GM12878 (cell line): ENCODE measurements around the gene CNPY2.

ENCODE experiments used
- LARP7 ChIP-seq: fragments of 450-650 bp; IDR thresholded peaks from 2 replicates; pipeline ENCODE4 v1.6.1; 2017; ENCODE audit warnings: mild to moderate bottlenecking
- NRF1 ChIP-seq: conservative IDR thresholded peaks from 2 replicates; pipeline ENCODE4 v1.6.1; 2011; ENCODE audit warnings: mild to moderate bottlenecking, low read depth, low read length, improper control_type of control experiment
- POLR2A ChIP-seq: IDR thresholded peaks from 2 replicates; pipeline ENCODE4 v1.6.1; 2011; ENCODE audit warnings: low read depth, mild to moderate bottlenecking, low read length
- POLR2AphosphoS5 ChIP-seq: IDR thresholded peaks from 2 replicates; pipeline ENCODE4 v1.6.1; 2011; ENCODE audit warnings: mild to moderate bottlenecking, low read length, inconsistent platforms
- RAD51 ChIP-seq: fragments of 450-650 bp; IDR thresholded peaks from 2 replicates; pipeline ENCODE4 v1.6.1; 2016; ENCODE audit warnings: moderate library complexity, mild to moderate bottlenecking, inconsistent platforms
- TCF3 ChIP-seq: IDR thresholded peaks from 2 replicates; pipeline ENCODE4 v1.6.1; 2012; ENCODE audit warnings: low read depth, mild to moderate bottlenecking, low read length, borderline replicate concordance; ENCODE audit not compliant: insufficient read depth
- ZNF274 ChIP-seq: IDR thresholded peaks from one replicate; pipeline ENCODE4 v1.8.0; 2011; ENCODE audit not compliant: insufficient read length, insufficient read depth
- TF ChIP-seq, protein P1 (sequence below): IDR thresholded peaks from 2 replicates; pipeline ENCODE4 v1.6.1; 2011; ENCODE audit warnings: borderline replicate concordance, low read depth, mild to moderate bottlenecking, moderate library complexity, low read length; ENCODE audit not compliant: insufficient read depth, poor library complexity, severe bottlenecking
- TF ChIP-seq, protein P2 (sequence below), 3 experiments: IDR thresholded peaks in 2 of 3; conservative IDR thresholded peaks in 1 of 3; 2 replicates each; pipeline ENCODE4 v1.5.1; 2011; ENCODE audit warnings: low read depth in 3 of 3, low read length in 3 of 3, mild to moderate bottlenecking in 3 of 3, control low read depth in 2 of 3, moderate library complexity in 2 of 3, inconsistent platforms in 1 of 3, mixed read lengths in 1 of 3; ENCODE audit not compliant: control insufficient read depth in 2 of 3, insufficient read depth in 1 of 3; ENCODE audit errors: extremely low read depth in 1 of 3

DNA sequence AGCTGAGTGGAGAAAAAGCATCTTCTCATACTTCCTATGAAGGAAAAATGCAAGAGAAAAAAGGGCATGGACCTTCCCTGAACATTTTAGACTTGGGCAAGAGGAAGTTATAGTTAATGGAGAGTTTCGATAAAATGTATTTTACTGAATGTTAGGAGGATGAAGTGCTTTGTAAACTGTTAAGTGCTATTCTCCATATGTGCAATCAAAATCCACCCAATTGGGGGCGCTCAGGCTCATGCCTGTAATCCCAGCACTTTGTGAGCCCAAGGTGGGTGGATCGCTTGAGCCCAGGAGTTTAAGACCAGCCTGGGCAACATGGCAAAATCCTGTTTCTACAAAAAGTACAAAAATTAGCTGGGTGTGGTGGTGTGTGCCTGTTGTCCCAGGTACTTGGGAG is 1.9 kb upstream of the CNPY2 start:
- TF ChIP-seq POLR2AphosphoS5 (no peak), RAD51 (no peak), POLR2A (no peak), ZNF274 (no peak), NRF1 (no peak), TCF3 (no peak), LARP7 (no peak)
- TF ChIP-seq, protein P1, sequence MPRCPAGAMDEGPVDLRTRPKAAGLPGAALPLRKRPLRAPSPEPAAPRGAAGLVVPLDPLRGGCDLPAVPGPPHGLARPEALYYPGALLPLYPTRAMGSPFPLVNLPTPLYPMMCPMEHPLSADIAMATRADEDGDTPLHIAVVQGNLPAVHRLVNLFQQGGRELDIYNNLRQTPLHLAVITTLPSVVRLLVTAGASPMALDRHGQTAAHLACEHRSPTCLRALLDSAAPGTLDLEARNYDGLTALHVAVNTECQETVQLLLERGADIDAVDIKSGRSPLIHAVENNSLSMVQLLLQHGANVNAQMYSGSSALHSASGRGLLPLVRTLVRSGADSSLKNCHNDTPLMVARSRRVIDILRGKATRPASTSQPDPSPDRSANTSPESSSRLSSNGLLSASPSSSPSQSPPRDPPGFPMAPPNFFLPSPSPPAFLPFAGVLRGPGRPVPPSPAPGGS: no peak
- TF ChIP-seq, protein P2, sequence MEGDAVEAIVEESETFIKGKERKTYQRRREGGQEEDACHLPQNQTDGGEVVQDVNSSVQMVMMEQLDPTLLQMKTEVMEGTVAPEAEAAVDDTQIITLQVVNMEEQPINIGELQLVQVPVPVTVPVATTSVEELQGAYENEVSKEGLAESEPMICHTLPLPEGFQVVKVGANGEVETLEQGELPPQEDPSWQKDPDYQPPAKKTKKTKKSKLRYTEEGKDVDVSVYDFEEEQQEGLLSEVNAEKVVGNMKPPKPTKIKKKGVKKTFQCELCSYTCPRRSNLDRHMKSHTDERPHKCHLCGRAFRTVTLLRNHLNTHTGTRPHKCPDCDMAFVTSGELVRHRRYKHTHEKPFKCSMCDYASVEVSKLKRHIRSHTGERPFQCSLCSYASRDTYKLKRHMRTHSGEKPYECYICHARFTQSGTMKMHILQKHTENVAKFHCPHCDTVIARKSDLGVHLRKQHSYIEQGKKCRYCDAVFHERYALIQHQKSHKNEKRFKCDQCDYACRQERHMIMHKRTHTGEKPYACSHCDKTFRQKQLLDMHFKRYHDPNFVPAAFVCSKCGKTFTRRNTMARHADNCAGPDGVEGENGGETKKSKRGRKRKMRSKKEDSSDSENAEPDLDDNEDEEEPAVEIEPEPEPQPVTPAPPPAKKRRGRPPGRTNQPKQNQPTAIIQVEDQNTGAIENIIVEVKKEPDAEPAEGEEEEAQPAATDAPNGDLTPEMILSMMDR (IDR thresholded peaks at IDR 0.05 in 2 of 3, conservative IDR thresholded peaks at IDR 0.05 in 1 of 3; ENCODE audit: control insufficient read depth in 2 of 3, extremely low read depth in 1 of 3, insufficient read depth in 1 of 3, low read depth in 3 of 3, low read length in 3 of 3): no peak
